ENCODE measurements around the gene RUBCNL.

GRCh38 chr13:46327246-46327645 is 59.8 kb downstream of the RUBCNL start:
- TF ChIP-seq CTCF (IDR thresholded peaks at IDR 0.05) (no peak), POLR2A (IDR thresholded peaks at IDR 0.05) (no peak)

All from lower leg skin (tissue), 3 donors.